ENCODE measurements around the gene BLOC1S6. TPM values are rescaled to one million over a fixed set of nuclear protein-coding genes. Genes with fewer than 3 reads are reported as not detected.

BLOC1S6 gene
- polyA plus RNA-seq, 2 of the 4 experiments (the other 2 are of a cell fraction), result 19.0 to 30.9 TPM

DNA sequence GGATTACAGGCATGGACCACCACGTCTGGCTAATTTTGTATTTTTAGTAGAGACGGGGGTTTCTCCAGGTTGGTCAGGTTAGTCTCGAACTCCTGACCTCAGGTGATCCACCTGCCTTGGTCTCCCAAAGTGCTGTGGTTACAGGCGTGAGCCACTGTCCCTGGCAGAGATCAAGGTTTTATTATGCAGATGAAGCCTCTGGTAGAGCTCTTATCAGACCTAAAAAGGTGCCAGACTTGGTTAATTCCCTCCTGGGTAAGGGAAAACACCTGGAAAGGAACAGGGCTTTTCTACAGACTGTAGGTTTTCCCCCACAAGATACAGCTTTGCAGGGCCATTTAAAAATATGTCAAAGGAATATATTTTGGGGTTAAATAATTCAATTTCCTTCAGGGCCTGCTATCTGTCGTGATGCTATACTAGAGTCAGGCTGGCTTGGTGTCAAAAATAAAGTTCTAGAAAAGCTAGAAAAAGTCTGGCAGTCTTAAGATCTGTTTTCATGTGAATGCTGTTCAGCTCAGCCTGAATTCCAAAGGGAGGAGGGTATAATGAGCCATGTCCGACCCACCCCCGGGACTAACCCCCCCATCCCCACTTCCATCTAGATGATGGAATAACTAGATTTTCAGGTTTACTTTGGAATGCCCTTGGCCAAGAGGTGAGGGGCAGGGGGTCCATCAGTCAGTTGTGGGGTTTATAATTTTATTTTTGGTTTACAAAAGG lies 1.9 kb upstream of the BLOC1S6 start (continued):
- TF ChIP-seq TFCP2L1 (CRISPR knock-in tag; IDR thresholded peaks at IDR 0.05) (no peak), POLR2A (IDR thresholded peaks at IDR 0.05; ENCODE audit: low read length) (no peak), CHD2 (IDR thresholded peaks at IDR 0.05; ENCODE audit: low read length, partially characterized antibody) (no peak), NFE2L2 (conservative IDR thresholded peaks at IDR 0.05; ENCODE audit: low read length) (no peak), FOSL2 (IDR thresholded peaks at IDR 0.05) (no peak), FOSL2 (CRISPR knock-in tag; IDR thresholded peaks at IDR 0.05) (no peak), CBX2 (IDR thresholded peaks at IDR 0.05; ENCODE audit: borderline replicate concordance, low read depth) (no peak), HOXB5 (CRISPR knock-in tag; IDR thresholded peaks at IDR 0.05) (no peak), MYC (IDR thresholded peaks at IDR 0.05; ENCODE audit: borderline replicate concordance, low read length) (no peak), HOXA7 (CRISPR knock-in tag; IDR thresholded peaks at IDR 0.05) (no peak), RNF2 (IDR thresholded peaks at IDR 0.05; ENCODE audit: borderline replicate concordance, low read depth) (no peak)

DNA sequence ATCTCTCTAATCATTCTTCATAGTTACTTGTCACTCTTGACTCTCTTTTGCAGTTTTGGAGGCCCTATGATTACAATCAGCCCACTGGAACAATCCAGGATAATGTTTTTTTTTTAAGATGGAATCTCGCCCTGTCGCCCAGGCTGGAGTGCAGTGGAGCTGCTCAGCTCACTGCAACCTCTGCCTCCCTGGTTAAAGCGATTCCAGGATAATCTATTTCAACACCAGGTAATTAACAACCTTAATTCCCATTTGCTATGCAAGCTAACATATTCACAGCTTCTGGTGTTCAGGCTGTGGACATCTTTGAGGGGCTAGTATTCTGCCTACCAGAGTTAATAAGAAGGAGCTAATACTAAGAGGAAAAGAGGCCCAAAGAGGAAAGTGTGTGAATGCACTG lies 1.1 kb upstream of the BLOC1S6 start:
- H3K4me1 ChIP-seq, result peaks cover 23% of the 10 kb centered on the region; the same call in 2 of the 3 replicates
- POLR2A ChIA-PET, result interaction anchor here (0.9 to 1.1 kb wide), 2 partner anchors 11 to 55 kb away, joined by 3 to 5 read pairs; no protein-coding TSS in a partner anchor
- 90% methylated on average over 3 of the region's 3 CpGs for WGBS (ENCODE audit: missing lambda C conversion rate)
- no peak for ATAC-seq
- CTCF ChIA-PET, result interaction anchor here (1.1 to 3.9 kb wide), 5 partner anchors 12 to 157 kb away, joined by 3 to 21 read pairs (median 5); no protein-coding TSS in a partner anchor
- TF ChIP-seq JUNB (IDR thresholded peaks at IDR 0.05) (no peak), TFCP2L1 (CRISPR knock-in tag; IDR thresholded peaks at IDR 0.05) (no peak), NR3C1 (IDR thresholded peaks at IDR 0.05) (no peak), MAZ (IDR thresholded peaks at IDR 0.05; ENCODE audit: borderline replicate concordance, low read depth, low read length) (no peak), ESRRA (IDR thresholded peaks at IDR 0.05; ENCODE audit: borderline replicate concordance, low read length) (no peak), HOXB13 (CRISPR knock-in tag; IDR thresholded peaks at IDR 0.05; ENCODE audit: low read depth) (no peak), EHMT2 (IDR thresholded peaks at IDR 0.05; ENCODE audit: low read depth) (no peak), RFX5 (IDR thresholded peaks at IDR 0.05) (no peak), ZFP36 (IDR thresholded peaks at IDR 0.05; ENCODE audit: borderline replicate concordance, partially characterized antibody) (no peak), GATA3 (IDR thresholded peaks at IDR 0.05; ENCODE audit: borderline replicate concordance) (no peak), MYC (IDR thresholded peaks at IDR 0.05; ENCODE audit: borderline replicate concordance, low read length) (no peak), CHD4 (IDR thresholded peaks at IDR 0.05; ENCODE audit: borderline replicate concordance) (no peak)
- TF ChIP-seq, protein P1, sequence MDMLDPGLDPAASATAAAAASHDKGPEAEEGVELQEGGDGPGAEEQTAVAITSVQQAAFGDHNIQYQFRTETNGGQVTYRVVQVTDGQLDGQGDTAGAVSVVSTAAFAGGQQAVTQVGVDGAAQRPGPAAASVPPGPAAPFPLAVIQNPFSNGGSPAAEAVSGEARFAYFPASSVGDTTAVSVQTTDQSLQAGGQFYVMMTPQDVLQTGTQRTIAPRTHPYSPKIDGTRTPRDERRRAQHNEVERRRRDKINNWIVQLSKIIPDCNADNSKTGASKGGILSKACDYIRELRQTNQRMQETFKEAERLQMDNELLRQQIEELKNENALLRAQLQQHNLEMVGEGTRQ (IDR thresholded peaks at IDR 0.05), result no peak
- TF ChIP-seq, protein P2, sequence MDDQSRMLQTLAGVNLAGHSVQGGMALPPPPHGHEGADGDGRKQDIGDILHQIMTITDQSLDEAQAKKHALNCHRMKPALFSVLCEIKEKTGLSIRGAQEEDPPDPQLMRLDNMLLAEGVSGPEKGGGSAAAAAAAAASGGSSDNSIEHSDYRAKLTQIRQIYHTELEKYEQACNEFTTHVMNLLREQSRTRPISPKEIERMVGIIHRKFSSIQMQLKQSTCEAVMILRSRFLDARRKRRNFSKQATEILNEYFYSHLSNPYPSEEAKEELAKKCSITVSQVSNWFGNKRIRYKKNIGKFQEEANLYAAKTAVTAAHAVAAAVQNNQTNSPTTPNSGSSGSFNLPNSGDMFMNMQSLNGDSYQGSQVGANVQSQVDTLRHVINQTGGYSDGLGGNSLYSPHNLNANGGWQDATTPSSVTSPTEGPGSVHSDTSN (IDR thresholded peaks at IDR 0.05), result no peak
- TF ChIP-seq, protein P3, sequence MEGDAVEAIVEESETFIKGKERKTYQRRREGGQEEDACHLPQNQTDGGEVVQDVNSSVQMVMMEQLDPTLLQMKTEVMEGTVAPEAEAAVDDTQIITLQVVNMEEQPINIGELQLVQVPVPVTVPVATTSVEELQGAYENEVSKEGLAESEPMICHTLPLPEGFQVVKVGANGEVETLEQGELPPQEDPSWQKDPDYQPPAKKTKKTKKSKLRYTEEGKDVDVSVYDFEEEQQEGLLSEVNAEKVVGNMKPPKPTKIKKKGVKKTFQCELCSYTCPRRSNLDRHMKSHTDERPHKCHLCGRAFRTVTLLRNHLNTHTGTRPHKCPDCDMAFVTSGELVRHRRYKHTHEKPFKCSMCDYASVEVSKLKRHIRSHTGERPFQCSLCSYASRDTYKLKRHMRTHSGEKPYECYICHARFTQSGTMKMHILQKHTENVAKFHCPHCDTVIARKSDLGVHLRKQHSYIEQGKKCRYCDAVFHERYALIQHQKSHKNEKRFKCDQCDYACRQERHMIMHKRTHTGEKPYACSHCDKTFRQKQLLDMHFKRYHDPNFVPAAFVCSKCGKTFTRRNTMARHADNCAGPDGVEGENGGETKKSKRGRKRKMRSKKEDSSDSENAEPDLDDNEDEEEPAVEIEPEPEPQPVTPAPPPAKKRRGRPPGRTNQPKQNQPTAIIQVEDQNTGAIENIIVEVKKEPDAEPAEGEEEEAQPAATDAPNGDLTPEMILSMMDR (IDR thresholded peaks at IDR 0.05), result no peak
- H3K4me2 ChIP-seq, result peak overlapping the region; percentile 97
- peak overlapping the region; percentile 95 to 98 for H3K27ac ChIP-seq
- H3K4me3 ChIP-seq, result peak overlapping the region; percentile 75
- FAIRE-seq, result no peak
- no peak for DNase-seq (ENCODE audit: low read depth in 1 of 2, low spot score in 1 of 2)
- no peaks in the 10 kb centered on the region for H3K9me3 ChIP-seq

All from A549 (cell line).